Large intestine (tissue), 12 donors: ENCODE measurements around the gene UBE2A. TPM values are rescaled to one million over a fixed set of nuclear protein-coding genes. Genes with fewer than 3 reads are reported as not detected.

Experiments
- DNase-seq, 2 donors: peaks; one replicate each; pipeline versions ENCODE4 v3.0.0 to v3.0.0-alpha.2; 2013
- H3K27ac ChIP-seq: one replicate; pipeline ENCODE4 v1.5.1; 2013; ENCODE audit warnings: low read length
- H3K27me3 ChIP-seq: 2 replicates; pipeline ENCODE4 v1.6.1; 2013; ENCODE audit warnings: low read length; ENCODE audit not compliant: control insufficient read depth, insufficient read depth
- H3K36me3 ChIP-seq: 2 replicates; pipeline ENCODE4 v1.6.1; 2013; ENCODE audit warnings: low read length; ENCODE audit not compliant: control insufficient read depth, insufficient read depth
- H3K4me1 ChIP-seq: one replicate; pipeline ENCODE4 v1.6.1; 2013; ENCODE audit warnings: low read length; ENCODE audit not compliant: control insufficient read depth, insufficient read depth
- H3K4me3 ChIP-seq: one replicate; pipeline ENCODE4 v1.5.1; 2013; ENCODE audit warnings: low read length
- H3K9me3 ChIP-seq: one replicate; pipeline ENCODE4 v1.6.1; 2013; ENCODE audit warnings: mild to moderate bottlenecking, low read depth, low read length, moderate library complexity; ENCODE audit not compliant: control insufficient read depth
- WGBS: methylation state at CpG from one replicate; pipeline ENCODE4 v1.1.5; 2013; ENCODE audit warnings: low lambda C conversion rate; ENCODE audit not compliant: insufficient coverage; 5-methylcytosine and 5-hydroxymethylcytosine counted together
- long read RNA-seq, 11 donors: transcript quantifications; one replicate each; lab custom pipeline, GENCODE V29; 2026
- polyA plus RNA-seq: library from polyadenylated mRNA; unstranded; fragments of 120-200 nt; gene quantifications from one replicate; pipeline ENCODE4 v1.2.1, GENCODE V29; 2013

Gene UBE2A
- 61.6 TPM for polyA plus RNA-seq
- long read RNA-seq, donor 1, partial matches to known transcripts = 0 of 8 reads
- long read RNA-seq, donor 1, other reads (novel, unspliced or antisense) = 0 of 8 reads
- long read RNA-seq, donor 2, transcript UBE2A-202 (6 exons, 1,874 nt) = major isoform, 22 of 34 reads
- long read RNA-seq, donor 2, partial matches to known transcripts = 0 of 34 reads
- long read RNA-seq, donor 2, other reads (novel, unspliced or antisense) = 0 of 34 reads
- long read RNA-seq, donor 3, transcript UBE2A-203 (3 exons, 2,643 nt) = minor isoform, 5 of 41 reads
- long read RNA-seq, donor 3, transcript UBE2A-202 (6 exons, 1,874 nt) = major isoform, 21 of 41 reads
- long read RNA-seq, donor 3, partial matches to known transcripts = 0 of 41 reads
- long read RNA-seq, donor 3, other reads (novel, unspliced or antisense) = 6 of 41 reads
- long read RNA-seq, donor 4, partial matches to known transcripts = 0 of 1 reads
- long read RNA-seq, donor 4, other reads (novel, unspliced or antisense) = 0 of 1 reads
- long read RNA-seq, donor 5, transcript UBE2A-202 (6 exons, 1,874 nt) = major isoform, 15 of 21 reads
- long read RNA-seq, donor 5, partial matches to known transcripts = 0 of 21 reads
- long read RNA-seq, donor 5, other reads (novel, unspliced or antisense) = 0 of 21 reads
- long read RNA-seq, donor 6, transcript UBE2A-202 (6 exons, 1,874 nt) = major isoform, 13 of 50 reads
- long read RNA-seq, donor 6, partial matches to known transcripts = 28 of 50 reads
- long read RNA-seq, donor 6, other reads (novel, unspliced or antisense) = 0 of 50 reads
- long read RNA-seq, donor 7, transcript UBE2A-202 (6 exons, 1,874 nt) = major isoform, 9 of 24 reads
- long read RNA-seq, donor 7, partial matches to known transcripts = 6 of 24 reads
- long read RNA-seq, donor 7, other reads (novel, unspliced or antisense) = 0 of 24 reads
- long read RNA-seq, donor 8, transcript UBE2A-202 (6 exons, 1,874 nt) = major isoform, 11 of 36 reads
- long read RNA-seq, donor 8, partial matches to known transcripts = 13 of 36 reads
- long read RNA-seq, donor 8, other reads (novel, unspliced or antisense) = 0 of 36 reads
- long read RNA-seq, donor 9, transcript UBE2A-202 (6 exons, 1,874 nt) = major isoform, 11 of 24 reads
- long read RNA-seq, donor 9, partial matches to known transcripts = 5 of 24 reads
- long read RNA-seq, donor 9, other reads (novel, unspliced or antisense) = 0 of 24 reads
- long read RNA-seq, donor 10, transcript UBE2A-202 (6 exons, 1,874 nt) = major isoform, 18 of 49 reads
- long read RNA-seq, donor 10, partial matches to known transcripts = 15 of 49 reads
- long read RNA-seq, donor 10, other reads (novel, unspliced or antisense) = 0 of 49 reads
- long read RNA-seq, donor 11, transcript UBE2A-202 (6 exons, 1,874 nt) = major isoform, 8 of 17 reads
- long read RNA-seq, donor 11, partial matches to known transcripts = 5 of 17 reads
- long read RNA-seq, donor 11, other reads (novel, unspliced or antisense) = 0 of 17 reads

DNA sequence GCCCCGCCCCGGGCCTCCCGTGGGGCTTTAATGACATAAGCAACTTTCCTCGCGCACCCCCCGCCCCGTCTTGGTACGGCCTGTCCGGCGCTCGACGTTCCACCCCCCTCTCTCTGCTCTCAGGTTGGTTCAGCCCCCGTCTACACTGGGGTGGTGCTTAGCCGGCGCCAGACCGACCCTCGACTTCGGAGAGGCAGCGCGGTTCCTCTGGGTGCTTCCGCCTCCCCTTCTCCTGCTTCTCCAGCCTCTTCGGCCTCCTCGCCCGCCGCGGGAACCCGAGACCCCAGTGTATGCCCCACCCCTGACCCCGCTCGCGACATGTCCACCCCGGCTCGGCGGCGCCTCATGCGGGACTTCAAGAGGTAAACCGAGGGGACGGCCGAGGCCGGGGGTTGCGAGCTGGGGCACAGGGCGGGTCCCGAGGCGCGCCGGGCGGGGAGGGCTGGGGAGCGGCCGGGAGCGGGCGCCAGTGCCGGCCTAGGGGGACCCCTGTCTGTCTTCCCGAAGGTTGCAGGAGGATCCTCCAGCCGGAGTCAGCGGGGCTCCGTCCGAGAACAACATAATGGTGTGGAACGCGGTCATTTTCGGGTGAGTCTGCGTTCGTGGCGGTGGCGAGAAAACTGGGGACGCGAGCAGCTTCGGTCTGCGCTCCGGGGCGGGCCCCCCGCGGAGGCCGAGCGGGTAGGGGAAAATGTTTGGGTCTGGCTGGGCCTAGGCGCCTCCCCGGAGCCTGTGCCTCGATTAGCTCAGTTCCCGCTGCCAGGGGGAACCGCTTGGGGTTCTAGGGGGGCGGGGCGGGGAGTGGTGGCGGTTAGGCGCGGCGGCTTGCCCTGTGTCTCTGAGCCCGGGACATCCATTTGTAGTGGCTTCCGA, at the start of gene UBE2A:
Gene UBE2A, plus strand, starts transcription at position 170 of the 873 bp plus-strand sequence. Its CDS starts 149 bp downstream, at position 319.
- Histone ChIP-seq H3K9me3 (no peaks in the 10 kb centered on the region), H3K27ac (peak within 1 kb of the TSS; percentile 94), H3K36me3 (peaks cover 2% of the 10 kb centered on the region), H3K4me1 (peaks cover 5% of the 10 kb centered on the region), H3K4me3 (peak within 1 kb of the TSS; percentile 83), H3K27me3 (no peaks in the 10 kb centered on the region)
- WGBS = no CpG with 5 or more reads among the region's 86 CpGs
- DNase-seq = peak; percentile 86 to 93

DNA sequence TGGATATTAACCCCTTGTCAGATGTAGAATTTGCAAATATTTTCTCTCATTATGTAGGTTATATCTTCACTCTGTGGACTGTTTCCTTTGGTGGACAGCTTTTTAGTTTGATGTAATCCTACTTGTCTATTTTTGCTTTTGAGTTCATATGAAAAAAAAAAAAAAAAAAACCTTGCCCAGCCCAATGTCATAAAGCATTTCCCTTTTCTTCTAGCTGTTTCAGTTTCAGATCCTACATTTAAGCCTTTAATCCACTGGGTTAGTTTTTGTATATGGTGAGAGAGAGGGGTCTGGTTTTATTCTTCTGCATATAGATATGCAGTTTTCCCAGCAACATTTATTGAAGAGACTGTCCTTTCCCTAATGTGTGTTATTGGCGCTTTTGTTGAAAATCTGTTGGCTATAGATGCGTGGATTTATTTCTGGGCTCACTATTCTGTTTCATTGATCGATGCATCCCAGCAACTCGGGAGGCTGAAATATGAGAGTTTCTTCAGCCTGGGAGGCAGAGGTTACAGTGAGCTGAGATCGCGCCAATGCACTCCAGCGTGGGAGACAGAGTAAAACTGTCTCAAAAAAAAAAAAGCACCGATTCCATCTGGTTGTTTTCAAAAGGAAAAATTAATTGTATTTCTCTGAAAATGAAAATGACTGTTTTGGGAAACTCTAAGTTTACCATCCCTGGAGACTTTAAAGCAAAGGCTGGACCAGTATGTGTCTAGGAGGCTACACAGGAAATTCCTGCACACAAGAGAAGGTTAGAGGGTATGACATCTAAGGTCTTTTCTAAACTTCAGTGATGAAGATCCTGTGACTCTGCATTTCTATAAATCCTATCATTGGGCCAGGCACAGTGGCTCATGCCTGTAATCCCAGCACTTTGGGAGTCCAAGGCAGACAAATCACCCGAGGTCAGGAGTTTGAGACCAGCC, 44.8 kb upstream of the UBE2A start:
- no peaks in the 10 kb centered on the region for H3K27me3 ChIP-seq
- no peak overlapping the region for H3K27ac ChIP-seq
- no peak overlapping the region for H3K4me3 ChIP-seq
- WGBS = 100% methylated on average over 1 of the region's 9 CpGs
- H3K9me3 ChIP-seq = no peaks in the 10 kb centered on the region
- no peaks in the 10 kb centered on the region for H3K4me1 ChIP-seq
- H3K36me3 ChIP-seq = no peaks in the 10 kb centered on the region
- no peak for DNase-seq

DNA sequence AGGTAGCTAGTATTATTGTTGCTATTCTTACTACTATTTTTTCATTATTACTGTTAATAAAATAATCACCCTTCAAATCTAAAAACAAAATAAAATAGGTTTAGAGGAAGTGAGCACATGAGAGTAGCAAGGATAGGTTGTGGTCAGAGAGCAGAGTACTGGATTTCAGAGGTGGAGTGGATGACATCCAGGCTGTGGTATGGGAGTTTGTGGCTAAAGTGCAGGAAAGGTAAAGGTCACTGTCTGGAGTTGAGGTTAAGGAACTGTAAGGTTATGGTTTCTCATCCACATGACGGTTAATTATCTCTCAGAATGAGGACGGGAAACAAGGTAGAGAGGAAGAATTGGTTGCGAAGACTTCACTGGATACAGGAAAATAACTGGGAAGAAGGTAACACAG, 36.9 kb upstream of the UBE2A start:
- no peak overlapping the region for H3K4me3 ChIP-seq
- no peak overlapping the region for H3K27ac ChIP-seq
- no peaks in the 10 kb centered on the region for H3K4me1 ChIP-seq
- no peaks in the 10 kb centered on the region for H3K27me3 ChIP-seq
- WGBS = no CpG with 5 or more reads among the region's 3 CpGs
- peak in 1 of 2 donors; percentile 17 for DNase-seq
- peaks cover 2% of the 10 kb centered on the region for H3K36me3 ChIP-seq
- no peaks in the 10 kb centered on the region for H3K9me3 ChIP-seq

DNA sequence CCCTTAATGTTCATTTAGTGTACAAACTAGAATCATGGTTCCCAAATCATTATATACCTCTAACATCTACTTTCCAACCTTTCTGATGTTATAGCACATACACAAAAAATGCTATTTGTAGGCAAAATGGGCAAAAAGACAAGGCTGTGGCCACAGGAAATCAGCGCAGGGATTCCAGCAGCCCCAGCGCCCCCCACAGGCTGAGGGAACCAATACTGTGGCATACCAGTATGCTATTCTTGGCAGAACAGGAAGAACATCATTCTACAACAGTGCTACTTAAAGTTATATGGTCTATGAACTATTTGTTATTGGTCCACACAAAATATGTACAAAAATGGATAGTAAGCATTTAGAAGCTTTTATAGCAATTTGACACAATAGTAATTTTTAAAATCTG, 34.5 kb upstream of the UBE2A start:
- DNase-seq = no peak
- no peak overlapping the region for H3K27ac ChIP-seq

DNA sequence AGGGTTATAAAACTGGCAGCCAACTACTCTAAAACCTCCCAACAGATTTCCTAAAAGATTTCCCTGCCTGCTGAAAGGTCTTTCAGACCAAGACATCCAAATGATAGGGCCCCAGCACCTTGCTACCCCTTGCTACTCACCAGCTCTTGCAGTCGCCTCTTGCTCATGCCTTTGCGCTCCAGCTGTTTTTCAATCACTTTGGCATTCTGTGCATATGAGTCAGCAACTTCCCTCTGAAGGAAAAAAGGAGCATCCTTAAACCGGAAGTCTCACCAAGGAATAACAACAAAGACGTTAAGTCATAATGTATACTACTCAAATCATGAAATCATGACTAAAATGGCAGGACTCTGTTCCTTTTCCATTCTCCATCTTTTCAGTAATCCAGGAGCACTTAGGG, 33.2 kb upstream of the UBE2A start:
- no peaks in the 10 kb centered on the region for H3K9me3 ChIP-seq
- H3K27me3 ChIP-seq = no peaks in the 10 kb centered on the region
- H3K4me3 ChIP-seq = no peak overlapping the region
- H3K36me3 ChIP-seq = peaks cover 3% of the 10 kb centered on the region
- H3K4me1 ChIP-seq = no peaks in the 10 kb centered on the region
- no peak overlapping the region for H3K27ac ChIP-seq
- no CpG with 5 or more reads among the region's 4 CpGs for WGBS
- DNase-seq = no peak

More for the DNA sequence above, 34.5 kb upstream of the UBE2A start:
- Histone ChIP-seq H3K9me3 (no peaks in the 10 kb centered on the region), H3K4me1 (no peaks in the 10 kb centered on the region), H3K27me3 (no peaks in the 10 kb centered on the region), H3K4me3 (no peak overlapping the region), H3K36me3 (peaks cover 3% of the 10 kb centered on the region)
- WGBS = no CpG with 5 or more reads among the region's 2 CpGs

DNA sequence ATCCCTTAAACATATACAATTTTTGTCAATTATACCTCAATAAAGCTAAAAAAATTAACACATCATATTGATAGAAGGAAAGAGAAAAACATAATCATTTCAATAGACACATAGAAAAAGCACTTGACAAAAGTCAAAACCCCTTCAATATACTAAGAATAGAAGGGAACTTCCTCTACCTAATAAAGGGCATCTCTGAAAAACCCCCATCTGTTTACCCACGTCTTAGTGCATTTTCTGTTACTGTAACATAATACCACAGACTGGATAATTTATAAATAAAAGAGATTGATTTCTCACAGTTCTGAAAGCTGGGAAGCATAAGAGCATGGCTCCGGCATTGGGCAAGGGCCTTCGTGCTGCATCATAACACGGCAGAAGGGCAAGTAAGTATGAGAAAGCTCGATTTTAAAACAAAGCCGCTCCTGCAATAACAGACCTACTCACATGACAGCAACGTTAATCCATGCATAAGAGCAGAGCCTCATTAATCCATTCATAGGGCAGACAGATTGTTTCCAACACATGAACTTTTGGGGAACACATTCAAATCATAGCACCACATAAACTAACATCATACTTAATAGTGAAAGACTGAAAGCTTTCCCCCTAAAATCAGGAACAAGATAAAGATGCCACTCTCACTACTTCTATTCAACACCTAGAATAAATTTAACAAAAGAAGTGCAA, 24.9 kb upstream of the UBE2A start:
- DNase-seq = no peak
- H3K36me3 ChIP-seq = peaks cover under 1% of the 10 kb centered on the region
- no peaks in the 10 kb centered on the region for H3K9me3 ChIP-seq
- no peak overlapping the region for H3K27ac ChIP-seq
- H3K4me1 ChIP-seq = no peaks in the 10 kb centered on the region
- no CpG with 5 or more reads among the region's 7 CpGs for WGBS
- no peaks in the 10 kb centered on the region for H3K27me3 ChIP-seq
- no peak overlapping the region for H3K4me3 ChIP-seq

DNA sequence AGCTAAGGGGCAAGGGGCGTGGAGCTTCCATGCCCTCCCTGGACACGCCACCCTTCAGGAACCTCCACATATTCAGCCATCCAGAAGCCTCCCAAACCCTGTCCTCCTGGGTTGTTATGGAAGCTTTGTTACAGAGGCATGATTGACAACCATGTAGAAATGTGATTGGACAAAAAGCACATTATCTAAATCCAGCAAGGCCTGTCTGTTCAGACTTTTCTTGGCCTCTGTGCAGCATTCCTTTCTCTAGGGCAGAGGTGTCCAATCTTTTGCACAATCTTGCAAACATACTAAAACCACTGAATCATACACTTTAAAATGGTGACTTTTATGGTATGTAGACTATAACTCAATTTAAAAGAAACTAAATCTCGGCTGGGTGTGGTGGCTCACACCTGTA, 21.9 kb upstream of the UBE2A start:
- Histone ChIP-seq H3K27ac (no peak overlapping the region), H3K4me3 (no peak overlapping the region), H3K4me1 (no peaks in the 10 kb centered on the region), H3K36me3 (peaks cover 9% of the 10 kb centered on the region), H3K27me3 (no peaks in the 10 kb centered on the region), H3K9me3 (no peaks in the 10 kb centered on the region)
- WGBS = no CpG with 5 or more reads among the region's 3 CpGs
- DNase-seq = no peak

DNA sequence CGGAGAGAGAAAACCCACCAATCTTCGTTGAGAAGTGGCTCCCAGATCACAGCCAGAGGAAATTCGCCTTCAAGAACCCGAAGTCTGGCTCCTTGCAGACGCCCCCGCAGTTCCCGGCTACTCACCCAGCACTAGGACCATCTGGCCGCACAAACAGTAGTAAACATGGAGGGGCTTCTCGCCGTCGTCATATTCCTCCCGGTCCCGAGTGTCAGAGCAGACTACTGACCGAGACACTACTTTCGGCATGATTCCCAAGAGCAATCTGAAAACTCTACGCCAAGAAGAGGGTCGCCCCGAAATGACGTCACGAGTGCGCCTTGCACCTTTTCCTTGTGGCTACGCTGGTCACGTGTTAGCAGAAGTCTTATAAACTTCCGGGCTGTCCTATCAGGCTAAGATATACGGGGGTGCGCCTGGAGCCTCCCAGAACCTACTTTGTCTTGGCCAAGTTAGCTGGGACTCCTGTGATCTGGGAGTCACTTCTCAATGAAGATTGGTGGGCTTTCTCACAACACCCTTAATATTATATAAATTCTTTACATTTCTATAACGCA, 9.2 kb upstream of the UBE2A start, which contains the start of gene STEEP1:
Gene STEEP1, minus strand, starts transcription at position 303 of the 557 bp plus-strand sequence. Its CDS starts 54 bp downstream, at position 249.
- Histone ChIP-seq H3K27me3 (no peaks in the 10 kb centered on the region), H3K27ac (peak within 1 kb of the TSS; percentile 67), H3K4me3 (peak within 1 kb of the TSS; percentile 68), H3K4me1 (no peaks in the 10 kb centered on the region), H3K36me3 (peaks cover 2% of the 10 kb centered on the region), H3K9me3 (no peaks in the 10 kb centered on the region)
- DNase-seq = peak; percentile 89 to 91
- no CpG with 5 or more reads among the region's 27 CpGs for WGBS
